Gastroesophageal sphincter (tissue), 4 donors: ENCODE data around the gene GABRG3. TPM values are rescaled to one million over a fixed set of nuclear protein-coding genes. Genes with fewer than 3 reads are reported as not detected.

ENCODE experiments used
- ATAC-seq: fragments of 150-250 bp; one replicate; pipeline ENCODE4 v1.9.1; 2016; ENCODE audit warnings: mild to moderate bottlenecking, moderate library complexity
- H3K27ac ChIP-seq, 4 donors: fragments of 200-600 bp; sonication (generic) in 3 of 4; 1 replicate in 3 of 4; 2 replicates in 1 of 4; pipeline ENCODE4 v1.5.1; 2016 to 2019
- H3K27me3 ChIP-seq: fragments of 200-600 bp; sonication (generic); one replicate; pipeline ENCODE4 v1.5.1; 2019
- H3K36me3 ChIP-seq, 2 donors: fragments of 200-600 bp; sonication (generic); one replicate each; pipeline ENCODE4 v1.5.1; 2019; ENCODE audit warnings: control low read depth in 1 of 2
- H3K4me1 ChIP-seq, 3 donors: fragments of 200-600 bp; sonication (generic); 1 replicate in 2 of 3; 2 replicates in 1 of 3; pipeline ENCODE4 v1.5.1; 2016 to 2019; ENCODE audit warnings: control low read depth in 2 of 3
- H3K4me3 ChIP-seq, 2 donors: fragments of 200-600 bp; sonication (generic); one replicate each; pipeline ENCODE4 v1.5.1; 2019; ENCODE audit warnings: mild to moderate bottlenecking in 1 of 2, moderate library complexity in 1 of 2
- H3K9me3 ChIP-seq, 3 donors: fragments of 200-600 bp; sonication (generic); one replicate each; pipeline ENCODE4 v1.5.1; 2017 to 2019; ENCODE audit warnings: control low read depth in 2 of 3
- EP300 ChIP-seq: sonication (generic); formaldehyde crosslinking; IDR thresholded peaks from one replicate; pipeline ENCODE4 v1.6.1; 2017; ENCODE audit warnings: antibody characterized with exemption, mild to moderate bottlenecking
- POLR2A ChIP-seq, 2 donors: fragments of 450-650 bp; IDR thresholded peaks; one replicate each; pipeline ENCODE4 v1.6.1; 2017; ENCODE audit warnings: antibody characterized with exemption in 2 of 2, mild to moderate bottlenecking in 2 of 2, moderate library complexity in 1 of 2
- POLR2AphosphoS5 ChIP-seq: sonication (generic); formaldehyde crosslinking; IDR thresholded peaks from one replicate; pipeline ENCODE4 v1.6.1; 2017; ENCODE audit warnings: antibody characterized with exemption
- WGBS, 2 donors: methylation state at CpG; one replicate each; pipeline ENCODE4 v1.1.5; 2018; ENCODE audit warnings: low coverage in 1 of 2; 5-methylcytosine and 5-hydroxymethylcytosine counted together
- total RNA-seq, 4 donors: library from RNA; depleted of rRNA; stranded (reverse); fragments of >200 nt; gene quantifications; one replicate each; pipeline ENCODE4 v1.1.0, GENCODE V29; 2016
- TF ChIP-seq, protein P1 (sequence below), 4 experiments: fragments of 200-600 bp in 2 of 4; fragments of 450-650 bp in 2 of 4; sonication (generic) in 1 of 4; IDR thresholded peaks; one replicate each; pipeline ENCODE4 v1.5.1; 2017 to 2019; ENCODE audit warnings: antibody characterized with exemption in 4 of 4, mild to moderate bottlenecking in 2 of 4, moderate library complexity in 2 of 4

Gene GABRG3
- total RNA-seq, 4 donors from 2014 or later: under 0.01 to 0.04 TPM; not detected in 2

DNA sequence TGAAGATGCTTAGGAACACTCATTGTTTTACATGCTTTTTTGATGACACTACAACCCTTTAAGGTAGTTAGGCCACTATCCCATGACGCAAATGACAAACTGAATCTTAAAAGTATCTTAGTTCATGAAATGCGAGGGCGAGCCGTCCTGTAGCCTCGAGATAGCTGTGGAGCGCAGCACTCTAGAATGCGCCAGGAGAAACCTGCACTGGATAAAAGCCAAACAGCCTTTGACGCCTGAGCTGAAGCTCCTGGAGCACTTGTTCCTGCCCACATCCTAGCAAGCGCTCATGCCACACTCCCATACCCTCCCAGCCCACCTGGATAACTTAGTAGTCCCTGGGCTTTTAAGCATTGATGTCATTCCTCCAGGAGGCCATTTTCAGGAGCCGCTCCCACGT is 516.9 kb downstream of the GABRG3 start:
- no peak overlapping the region for H3K4me3 ChIP-seq
- no peaks in the 10 kb centered on the region for H3K27me3 ChIP-seq
- H3K4me1 ChIP-seq: no peaks in the 10 kb centered on the region
- H3K27ac ChIP-seq: no peak overlapping the region
- 83 to 92% methylated on average over 7 to 11 of the region's 11 CpGs for WGBS, 2 donors
- TF ChIP-seq POLR2A (IDR thresholded peaks at IDR 0.05): no peak
- no peak for ATAC-seq
- H3K36me3 ChIP-seq: no peaks in the 10 kb centered on the region
- peaks cover 0 to 4% (median 0%) of the 10 kb centered on the region in 3 donors for H3K9me3 ChIP-seq

DNA sequence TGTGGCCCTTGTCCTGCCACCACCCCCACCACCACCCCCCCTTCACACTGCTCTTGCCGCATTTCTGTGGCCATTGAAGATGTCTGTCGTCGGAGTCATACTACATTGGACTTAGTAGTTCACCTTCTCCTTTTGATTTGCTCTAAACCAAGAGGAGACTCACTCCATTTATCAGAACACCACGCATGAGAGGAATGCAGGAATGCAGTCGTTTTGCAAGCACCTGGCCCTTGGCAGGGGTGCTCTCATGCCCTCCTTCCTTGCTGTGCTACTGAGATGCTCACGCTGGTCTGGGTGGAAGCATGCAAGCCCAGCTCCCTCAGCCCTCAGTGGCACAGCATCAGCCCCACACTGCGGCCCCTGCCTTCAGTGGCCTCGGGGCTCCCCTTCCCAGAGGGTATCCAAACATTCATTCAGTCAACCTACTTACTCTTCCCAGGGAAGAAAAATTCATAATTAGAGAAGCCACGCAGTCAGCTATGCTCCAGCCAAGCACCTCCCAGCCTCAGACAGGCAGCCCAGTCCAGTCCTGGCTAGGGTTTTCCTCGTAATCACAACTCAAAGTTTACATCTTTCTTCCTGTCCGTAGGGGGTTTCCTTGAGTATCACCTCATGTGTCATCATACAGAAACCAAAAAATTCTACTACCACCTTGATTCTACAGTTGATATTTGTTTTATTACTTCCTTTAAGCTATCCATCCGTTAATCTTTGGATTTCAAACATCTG is 520.0 kb downstream of the GABRG3 start:
- Histone ChIP-seq H3K4me1 (no peaks in the 10 kb centered on the region), H3K4me3 (no peak overlapping the region), H3K27me3 (no peaks in the 10 kb centered on the region), H3K36me3 (no peaks in the 10 kb centered on the region), H3K9me3 (no peaks in the 10 kb centered on the region), H3K27ac (no peak overlapping the region)
- 62 to 75% methylated on average over 7 to 12 of the region's 12 CpGs for WGBS, 2 donors
- no peak for TF ChIP-seq POLR2A (IDR thresholded peaks at IDR 0.05)
- no peak for ATAC-seq

DNA sequence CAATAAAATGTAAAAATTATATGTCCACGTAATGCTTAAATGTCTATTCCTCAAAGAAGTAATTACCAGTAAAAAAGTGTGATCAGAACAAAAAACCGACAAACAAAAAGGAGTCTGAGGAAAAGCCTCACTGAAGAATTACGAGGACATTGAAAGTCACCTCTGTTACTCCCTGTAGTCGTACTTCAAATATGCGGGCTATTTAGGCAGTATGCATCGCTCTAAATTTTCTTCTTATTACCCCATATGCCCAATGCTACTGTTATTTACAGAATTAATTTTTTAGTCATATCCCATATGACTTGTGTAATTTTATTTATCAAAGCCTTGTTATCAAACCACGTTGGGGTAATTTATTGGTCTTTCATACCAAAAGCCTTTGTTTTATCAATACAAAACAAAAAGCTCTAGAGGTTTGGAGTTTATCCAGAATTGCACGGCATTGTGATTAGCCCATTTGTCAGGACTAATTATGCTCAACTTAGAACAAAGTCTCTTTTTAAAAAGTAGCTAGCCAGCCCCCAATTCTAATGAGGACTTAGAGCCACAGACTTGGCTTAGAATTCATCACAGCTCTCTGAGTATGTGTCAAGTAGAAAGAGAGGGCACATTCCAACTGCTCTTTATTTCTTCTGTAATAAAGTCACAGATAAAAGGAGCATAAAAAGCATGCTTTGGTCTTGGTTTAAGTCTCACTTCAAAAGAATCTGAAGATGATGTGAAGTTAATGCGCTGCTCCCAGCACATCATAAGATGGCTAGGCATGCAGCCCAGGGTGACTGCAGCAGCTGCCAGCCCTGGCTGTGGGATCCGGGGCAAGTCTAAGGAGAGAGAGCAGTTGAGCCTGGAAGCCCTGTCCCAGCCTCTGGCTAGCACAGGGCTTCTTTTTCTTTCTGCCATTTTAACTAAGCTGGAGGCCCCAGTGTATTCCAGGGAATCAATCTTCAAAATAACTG is 521.0 kb downstream of the GABRG3 start:
- ATAC-seq: no peak
- Histone ChIP-seq H3K9me3 (no peaks in the 10 kb centered on the region), H3K4me3 (no peak overlapping the region), H3K4me1 (no peaks in the 10 kb centered on the region), H3K36me3 (no peaks in the 10 kb centered on the region), H3K27me3 (no peaks in the 10 kb centered on the region), H3K27ac (no peak overlapping the region)
- TF ChIP-seq EP300: no peak
- 54 to 61% methylated on average over 10 of the region's 10 CpGs for WGBS, 2 donors

DNA sequence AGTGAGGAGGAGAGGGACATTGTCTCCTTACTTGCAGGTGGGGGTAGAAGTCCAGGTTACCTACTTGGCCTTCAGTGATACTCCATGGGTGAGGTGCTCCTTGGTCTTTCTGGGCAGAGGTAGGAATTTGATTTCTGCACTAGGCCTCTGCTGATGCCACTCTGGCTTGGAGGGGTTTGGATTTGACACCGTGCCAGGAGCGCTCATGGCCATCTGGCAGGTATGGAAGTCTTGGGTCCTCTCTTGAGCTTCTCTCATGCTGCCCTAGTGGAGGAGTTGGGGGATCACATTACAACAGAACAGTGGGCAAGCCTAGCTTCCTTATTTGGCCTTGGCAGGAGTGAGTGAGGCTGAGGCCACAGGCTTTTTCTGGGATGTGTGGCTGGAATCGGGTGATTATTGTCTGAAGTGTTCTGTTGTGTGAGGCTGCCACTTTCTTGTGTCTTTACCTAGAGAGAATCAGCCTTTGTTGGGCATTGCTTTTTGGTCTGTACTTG is 525.0 kb downstream of the GABRG3 start:
- ATAC-seq: no peak
- no peak overlapping the region for H3K27ac ChIP-seq
- H3K9me3 ChIP-seq: no peaks in the 10 kb centered on the region
- H3K4me3 ChIP-seq: no peak overlapping the region
- TF ChIP-seq POLR2A (IDR thresholded peaks at IDR 0.05): no peak
- no peak for TF ChIP-seq EP300
- no peak for TF ChIP-seq POLR2AphosphoS5
- TF ChIP-seq, protein P1, sequence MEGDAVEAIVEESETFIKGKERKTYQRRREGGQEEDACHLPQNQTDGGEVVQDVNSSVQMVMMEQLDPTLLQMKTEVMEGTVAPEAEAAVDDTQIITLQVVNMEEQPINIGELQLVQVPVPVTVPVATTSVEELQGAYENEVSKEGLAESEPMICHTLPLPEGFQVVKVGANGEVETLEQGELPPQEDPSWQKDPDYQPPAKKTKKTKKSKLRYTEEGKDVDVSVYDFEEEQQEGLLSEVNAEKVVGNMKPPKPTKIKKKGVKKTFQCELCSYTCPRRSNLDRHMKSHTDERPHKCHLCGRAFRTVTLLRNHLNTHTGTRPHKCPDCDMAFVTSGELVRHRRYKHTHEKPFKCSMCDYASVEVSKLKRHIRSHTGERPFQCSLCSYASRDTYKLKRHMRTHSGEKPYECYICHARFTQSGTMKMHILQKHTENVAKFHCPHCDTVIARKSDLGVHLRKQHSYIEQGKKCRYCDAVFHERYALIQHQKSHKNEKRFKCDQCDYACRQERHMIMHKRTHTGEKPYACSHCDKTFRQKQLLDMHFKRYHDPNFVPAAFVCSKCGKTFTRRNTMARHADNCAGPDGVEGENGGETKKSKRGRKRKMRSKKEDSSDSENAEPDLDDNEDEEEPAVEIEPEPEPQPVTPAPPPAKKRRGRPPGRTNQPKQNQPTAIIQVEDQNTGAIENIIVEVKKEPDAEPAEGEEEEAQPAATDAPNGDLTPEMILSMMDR (IDR thresholded peaks at IDR 0.05): no peak
- no peaks in the 10 kb centered on the region for H3K4me1 ChIP-seq
- no peaks in the 10 kb centered on the region for H3K36me3 ChIP-seq
- H3K27me3 ChIP-seq: no peaks in the 10 kb centered on the region
- 60 to 65% methylated on average over 2 to 3 of the region's 3 CpGs for WGBS, 2 donors

DNA sequence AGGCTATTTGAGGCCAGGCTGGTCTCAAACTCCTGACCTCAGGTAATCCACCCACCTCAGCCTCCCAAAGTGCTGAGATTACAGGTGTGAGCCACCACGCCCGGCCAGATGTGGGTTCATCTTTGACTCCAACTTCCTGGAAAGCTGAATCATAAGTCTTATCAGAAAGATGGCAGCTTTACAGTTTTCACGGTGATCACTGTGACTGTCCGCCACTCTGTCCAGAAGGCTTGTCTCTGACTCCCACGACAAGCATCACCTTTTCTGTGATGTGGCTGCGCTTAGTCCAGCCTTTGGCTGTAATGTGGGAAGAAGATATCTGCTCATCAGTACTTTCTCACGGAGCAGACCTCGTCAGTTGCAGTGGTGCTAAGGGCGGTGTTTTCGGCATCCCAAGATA is 527.7 kb downstream of the GABRG3 start:
- H3K4me1 ChIP-seq: no peaks in the 10 kb centered on the region
- no peak overlapping the region for H3K4me3 ChIP-seq
- ATAC-seq: no peak
- TF ChIP-seq POLR2AphosphoS5 (no peak), EP300 (no peak), POLR2A (IDR thresholded peaks at IDR 0.05) (no peak)
- TF ChIP-seq, protein P1 (IDR thresholded peaks at IDR 0.05): no peak
- no peaks in the 10 kb centered on the region for H3K36me3 ChIP-seq
- 90% methylated on average over 5 to 8 of the region's 10 CpGs for WGBS, 2 donors
- H3K9me3 ChIP-seq: no peaks in the 10 kb centered on the region
- H3K27ac ChIP-seq: no peak overlapping the region
- H3K27me3 ChIP-seq: no peaks in the 10 kb centered on the region

DNA sequence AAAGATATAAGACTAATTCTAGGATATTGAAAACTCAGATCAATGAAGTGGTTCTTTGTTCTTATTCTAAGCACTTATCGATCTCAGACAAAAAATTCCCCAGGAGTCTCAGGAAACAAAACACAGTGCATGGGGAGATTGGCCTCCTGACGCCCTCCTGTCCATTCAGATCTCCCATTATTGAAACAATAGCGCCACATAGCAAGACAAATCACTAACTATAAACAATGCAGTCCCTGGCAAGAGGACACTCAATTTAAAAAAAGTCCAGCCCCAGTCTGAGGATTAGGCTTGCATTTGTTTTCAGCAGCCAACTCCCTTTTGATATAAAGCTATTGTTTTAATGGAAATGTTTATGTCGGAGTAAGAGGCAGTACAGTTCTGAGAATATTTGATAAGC is 528.2 kb downstream of the GABRG3 start:
- Histone ChIP-seq H3K27ac (no peak overlapping the region), H3K4me1 (no peaks in the 10 kb centered on the region), H3K4me3 (no peak overlapping the region), H3K36me3 (no peaks in the 10 kb centered on the region), H3K27me3 (no peaks in the 10 kb centered on the region), H3K9me3 (no peaks in the 10 kb centered on the region)
- WGBS, 2 donors: 59 to 70% methylated on average over 4 of the region's 4 CpGs
- ATAC-seq: no peak
- TF ChIP-seq POLR2AphosphoS5 (no peak), EP300 (no peak), POLR2A (IDR thresholded peaks at IDR 0.05) (no peak)
- TF ChIP-seq, protein P1 (IDR thresholded peaks at IDR 0.05): no peak
